Caco-2 (cell line): Measurements from ENCODE around the gene MKLN1. TPM values are rescaled to one million over a fixed set of nuclear protein-coding genes. Genes with fewer than 3 reads are reported as not detected.
A peak's percentile ranks its signal among the peaks of the same experiment; 100 is the strongest.

Experiments used
- BruUV-seq: library from RNA; stranded (reverse); fragments of 400-500 nt; replicated peaks from 2 replicates; lab custom pipeline; 2021; lab: Mats Ljungman, UMichigan
- CTCF ChIA-PET: fragments of 300-600 bp; sonication (Branson Sonifier 250); formaldehyde crosslinking; loops from one replicate; lab custom pipeline; 2022; ENCODE audit warnings: antibody characterized with exemption; lab: Charles Lee
- POLR2A ChIA-PET: fragments of 300-600 bp; sonication (Branson Sonifier 250); formaldehyde crosslinking; loops from one replicate; lab custom pipeline; 2022; ENCODE audit warnings: antibody characterized with exemption; lab: Charles Lee
- DNase-seq, 2 experiments: peaks; one replicate each; pipeline versions ENCODE4 v3.0.0 to v3.0.0-alpha.2; 2020 to 2022
- H3K27me3 ChIP-seq: replicated peaks from 2 replicates; pipeline ENCODE4 v1.6.0; 2011; ENCODE audit warnings: low read length; ENCODE audit not compliant: control insufficient read depth, insufficient read depth
- H3K36me3 ChIP-seq: 2 replicates; pipeline ENCODE4 v1.5.1; 2011; ENCODE audit warnings: low read length; ENCODE audit not compliant: control insufficient read depth, insufficient read depth
- H3K4me1 ChIP-seq: fragments of 250-450 bp; sonication (Bioruptor Pico); 2 replicates; pipeline ENCODE4 v1.5.1; 2020; ENCODE audit warnings: mild to moderate bottlenecking
- H3K4me3 ChIP-seq: 2 replicates; pipeline ENCODE4 v1.5.1; 2011; ENCODE audit warnings: low read depth, mild to moderate bottlenecking, control low read depth, low read length
- H3K9me3 ChIP-seq: fragments of 250-450 bp; sonication (Bioruptor Pico); 2 replicates; pipeline ENCODE4 v1.5.1; 2020; ENCODE audit warnings: mild to moderate bottlenecking, moderate library complexity
- H3K27ac Mint-ChIP-seq: one replicate; pipeline ENCODE4 v1.8.0; 2022; ENCODE audit warnings: mixed read lengths; ENCODE audit not compliant: unreplicated experiment
- H3K27me3 Mint-ChIP-seq: one replicate; pipeline ENCODE4 v1.8.0; 2022; ENCODE audit warnings: mixed read lengths; ENCODE audit not compliant: insufficient read depth, unreplicated experiment
- H3K36me3 Mint-ChIP-seq: one replicate; pipeline ENCODE4 v1.8.0; 2022; ENCODE audit warnings: mild to moderate bottlenecking, mixed read lengths; ENCODE audit not compliant: insufficient read depth, unreplicated experiment
- H3K4me1 Mint-ChIP-seq: one replicate; pipeline ENCODE4 v1.8.0; 2022; ENCODE audit warnings: low read depth, mixed read lengths; ENCODE audit not compliant: unreplicated experiment
- H3K4me3 Mint-ChIP-seq: one replicate; pipeline ENCODE4 v1.8.0; 2022; ENCODE audit warnings: mild to moderate bottlenecking, moderate library complexity, mixed read lengths; ENCODE audit not compliant: unreplicated experiment
- H3K9me3 Mint-ChIP-seq: one replicate; pipeline ENCODE4 v1.8.0; 2022; ENCODE audit warnings: mixed read lengths; ENCODE audit not compliant: unreplicated experiment
- intact Hi-C: fragments of 100-400 bp; cut with micrococcal nuclease; formaldehyde crosslinking; loops from one replicate; pipeline ENCODE4 v1.10.0; 2022; ENCODE audit not compliant: unreplicated experiment
- total RNA-seq: library from RNA; stranded (reverse); gene quantifications from 2 replicates; pipeline ENCODE4 v1.2.3, GENCODE V29; 2022
- TF ChIP-seq, protein P1 (sequence below), 2 experiments: fragments of 200-600 bp in 1 of 2; IDR thresholded peaks; 1 replicate in 1 of 2; 2 replicates in 1 of 2; pipeline versions ENCODE4 v1.5.1 to v1.8.0; 2011 to 2022; ENCODE audit warnings: antibody characterized with exemption in 1 of 2, control low read depth in 1 of 2, inconsistent platforms in 1 of 2, low read depth in 1 of 2, low read length in 1 of 2, mild to moderate bottlenecking in 1 of 2, moderate library complexity in 1 of 2; ENCODE audit not compliant: insufficient read depth in 1 of 2, severe bottlenecking in 1 of 2, unreplicated experiment in 1 of 2

Gene MKLN1
- total RNA-seq, 1 experiment from 2014 or later, result 55.6 TPM

DNA sequence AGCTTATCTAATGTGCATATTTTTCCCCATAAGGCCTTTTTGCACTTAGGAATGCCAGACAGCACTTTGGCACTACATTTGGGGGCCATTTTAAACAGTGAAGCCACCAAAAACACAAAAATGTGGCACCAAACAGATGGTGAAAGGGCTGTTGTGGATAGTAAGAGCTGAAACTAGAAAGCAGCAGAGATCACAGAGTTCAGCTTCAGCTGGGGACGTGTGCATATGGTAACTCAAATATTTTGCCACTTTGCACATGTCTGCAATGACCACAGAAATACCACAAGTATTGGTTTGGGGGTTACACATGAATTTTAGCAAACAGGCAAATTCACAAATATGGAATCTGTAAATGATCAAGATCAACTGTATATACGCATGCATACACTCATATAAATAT is 155.9 kb downstream of the MKLN1 start:
- intact Hi-C loops, result no loop called here
- no peaks in the 10 kb centered on the region for H3K27me3 Mint-ChIP-seq

DNA sequence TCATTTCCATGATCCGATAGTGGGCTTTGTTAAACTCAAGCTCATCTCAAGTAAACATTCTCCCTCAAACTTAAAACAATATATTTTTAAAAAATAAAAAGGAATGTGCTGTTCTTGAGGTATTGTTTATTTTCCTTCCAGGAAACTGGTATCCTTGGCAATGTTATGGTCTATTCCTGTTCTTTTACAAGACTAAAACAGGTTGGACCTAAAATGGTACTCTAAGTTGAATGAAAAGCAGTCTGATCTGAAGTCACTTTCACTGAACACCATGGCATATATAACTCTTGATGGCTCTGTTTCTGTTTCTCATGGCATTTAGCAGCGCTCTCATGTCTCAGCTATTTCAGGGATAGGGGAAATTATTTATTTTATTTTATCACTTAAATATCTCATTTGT is 158.7 kb downstream of the MKLN1 start:
- no peak overlapping the region for H3K4me3 ChIP-seq
- no peaks in the 10 kb centered on the region for H3K9me3 ChIP-seq
- BruUV-seq, result no TSS peak
- Mint-ChIP-seq H3K36me3 (peaks cover 36% of the 10 kb centered on the region), H3K4me3 (no peak overlapping the region), H3K27ac (no peak overlapping the region), H3K27me3 (no peaks in the 10 kb centered on the region), H3K9me3 (no peaks in the 10 kb centered on the region), H3K4me1 (no peaks in the 10 kb centered on the region)
- POLR2A ChIA-PET, result no interaction called here
- H3K36me3 ChIP-seq, result no peaks in the 10 kb centered on the region
- TF ChIP-seq, protein P1, sequence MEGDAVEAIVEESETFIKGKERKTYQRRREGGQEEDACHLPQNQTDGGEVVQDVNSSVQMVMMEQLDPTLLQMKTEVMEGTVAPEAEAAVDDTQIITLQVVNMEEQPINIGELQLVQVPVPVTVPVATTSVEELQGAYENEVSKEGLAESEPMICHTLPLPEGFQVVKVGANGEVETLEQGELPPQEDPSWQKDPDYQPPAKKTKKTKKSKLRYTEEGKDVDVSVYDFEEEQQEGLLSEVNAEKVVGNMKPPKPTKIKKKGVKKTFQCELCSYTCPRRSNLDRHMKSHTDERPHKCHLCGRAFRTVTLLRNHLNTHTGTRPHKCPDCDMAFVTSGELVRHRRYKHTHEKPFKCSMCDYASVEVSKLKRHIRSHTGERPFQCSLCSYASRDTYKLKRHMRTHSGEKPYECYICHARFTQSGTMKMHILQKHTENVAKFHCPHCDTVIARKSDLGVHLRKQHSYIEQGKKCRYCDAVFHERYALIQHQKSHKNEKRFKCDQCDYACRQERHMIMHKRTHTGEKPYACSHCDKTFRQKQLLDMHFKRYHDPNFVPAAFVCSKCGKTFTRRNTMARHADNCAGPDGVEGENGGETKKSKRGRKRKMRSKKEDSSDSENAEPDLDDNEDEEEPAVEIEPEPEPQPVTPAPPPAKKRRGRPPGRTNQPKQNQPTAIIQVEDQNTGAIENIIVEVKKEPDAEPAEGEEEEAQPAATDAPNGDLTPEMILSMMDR (IDR thresholded peaks at IDR 0.05; ENCODE audit: insufficient read depth in 1 of 2, low read depth in 1 of 2, low read length in 1 of 2, severe bottlenecking in 1 of 2, unreplicated experiment in 1 of 2), result no peak
- CTCF ChIA-PET, result no interaction called here
- no peak for DNase-seq
- intact Hi-C loops, result no loop called here
- no peaks in the 10 kb centered on the region for H3K27me3 ChIP-seq
- H3K4me1 ChIP-seq, result peaks cover 6% of the 10 kb centered on the region

More for the DNA sequence above, 155.9 kb downstream of the MKLN1 start:
- no peak for DNase-seq
- Mint-ChIP-seq H3K4me3 (no peak overlapping the region), H3K36me3 (peaks cover 42% of the 10 kb centered on the region), H3K4me1 (peaks cover 7% of the 10 kb centered on the region), H3K9me3 (no peaks in the 10 kb centered on the region), H3K27ac (peak overlapping the region; percentile 39)
- TF ChIP-seq, protein P1 (IDR thresholded peaks at IDR 0.05; ENCODE audit: insufficient read depth in 1 of 2, low read depth in 1 of 2, low read length in 1 of 2, severe bottlenecking in 1 of 2, unreplicated experiment in 1 of 2), result no peak
- Histone ChIP-seq H3K4me3 (no peak overlapping the region), H3K27me3 (no peaks in the 10 kb centered on the region), H3K36me3 (no peaks in the 10 kb centered on the region), H3K9me3 (no peaks in the 10 kb centered on the region), H3K4me1 (peaks cover 21% of the 10 kb centered on the region)
- ChIA-PET POLR2A (no interaction called here), CTCF (no interaction called here)
- BruUV-seq, result no TSS peak

DNA sequence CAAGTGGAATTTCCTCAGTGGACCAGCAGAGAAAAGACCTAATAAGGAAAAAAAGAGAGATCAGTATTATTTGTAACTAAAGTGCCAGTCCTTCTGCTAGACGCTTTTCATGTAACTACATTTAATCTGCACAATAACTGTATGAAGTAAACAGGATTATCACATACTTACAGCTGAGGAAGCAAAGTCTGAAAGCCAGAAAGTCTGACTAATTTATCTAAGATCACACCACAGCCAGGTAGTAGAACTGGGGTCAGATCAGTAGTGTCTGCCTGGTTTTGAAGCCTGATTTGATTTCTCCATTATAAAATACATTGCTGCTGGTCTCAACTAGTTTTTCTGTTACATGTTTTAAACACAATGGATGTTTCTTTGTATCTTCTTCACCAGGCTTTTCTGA is 159.5 kb downstream of the MKLN1 start:
- Histone ChIP-seq H3K36me3 (no peaks in the 10 kb centered on the region), H3K4me1 (0 out of 2 replicates have a peak, but pooled peaks cover 5% of the 10 kb centered on the region), H3K27me3 (no peaks in the 10 kb centered on the region), H3K4me3 (no peak overlapping the region), H3K9me3 (no peaks in the 10 kb centered on the region)
- no peak overlapping the region for H3K27ac Mint-ChIP-seq
- peaks cover 36% of the 10 kb centered on the region for H3K36me3 Mint-ChIP-seq
- H3K4me1 Mint-ChIP-seq, result no peaks in the 10 kb centered on the region
- H3K4me3 Mint-ChIP-seq, result no peak overlapping the region
- intact Hi-C loops, result no loop called here
- no peak for DNase-seq
- ChIA-PET POLR2A (no interaction called here), CTCF (no interaction called here)
- H3K27me3 Mint-ChIP-seq, result no peaks in the 10 kb centered on the region
- BruUV-seq, result no TSS peak
- H3K9me3 Mint-ChIP-seq, result no peaks in the 10 kb centered on the region
- TF ChIP-seq, protein P1 (IDR thresholded peaks at IDR 0.05; ENCODE audit: insufficient read depth in 1 of 2, low read depth in 1 of 2, low read length in 1 of 2, severe bottlenecking in 1 of 2, unreplicated experiment in 1 of 2), result no peak
